ENCODE data around the gene GULP1.

GULP1 gene

DNA sequence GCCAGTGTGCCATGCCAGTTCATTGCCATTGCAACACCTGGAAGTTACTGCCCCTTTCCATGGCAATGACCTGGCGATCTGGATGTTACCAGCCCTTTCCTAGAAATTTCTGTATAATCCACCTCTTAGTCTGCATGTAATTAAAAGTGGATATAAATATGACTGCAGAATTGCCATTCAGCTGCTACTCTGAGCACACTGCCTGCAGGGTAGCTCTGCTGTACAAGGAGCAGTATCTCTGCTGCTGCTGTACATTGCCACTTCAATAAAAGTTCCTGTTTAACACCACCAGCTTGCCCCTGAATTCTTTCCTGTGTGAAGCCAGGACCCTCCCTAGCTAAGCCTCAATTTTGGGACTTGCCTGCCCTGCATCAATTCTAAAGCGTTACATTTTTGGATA lies 17.4 kb upstream of the GULP1 start:
- no peaks in the 10 kb centered on the region for H3K9me3 ChIP-seq (ENCODE audit: control insufficient read depth, insufficient read depth, low read length)
- no peaks in the 10 kb centered on the region for H3K9me2 ChIP-seq (replicated peaks; ENCODE audit: control insufficient read depth, low read length)
- H4K20me1 ChIP-seq (ENCODE audit: control insufficient read depth, insufficient read depth, low read depth, low read length) = no peaks in the 10 kb centered on the region
- no peaks in the 10 kb centered on the region for H3K36me3 ChIP-seq (ENCODE audit: control insufficient read depth, low read length)
- H3F3A ChIP-seq (ENCODE audit: control insufficient read depth, insufficient read depth) = no peaks in the 10 kb centered on the region
- H3K79me2 ChIP-seq (ENCODE audit: control insufficient read depth, low read length) = no peaks in the 10 kb centered on the region
- no peaks in the 10 kb centered on the region for H3K27me3 ChIP-seq (ENCODE audit: control insufficient read depth, low read length)
- H3K27ac ChIP-seq (ENCODE audit: low read depth, low read length) = no peak overlapping the region
- TF ChIP-seq EZH2phosphoT487 (IDR thresholded peaks at IDR 0.05; ENCODE audit: borderline replicate concordance, low read length) = no peak
- TF ChIP-seq, protein P1, sequence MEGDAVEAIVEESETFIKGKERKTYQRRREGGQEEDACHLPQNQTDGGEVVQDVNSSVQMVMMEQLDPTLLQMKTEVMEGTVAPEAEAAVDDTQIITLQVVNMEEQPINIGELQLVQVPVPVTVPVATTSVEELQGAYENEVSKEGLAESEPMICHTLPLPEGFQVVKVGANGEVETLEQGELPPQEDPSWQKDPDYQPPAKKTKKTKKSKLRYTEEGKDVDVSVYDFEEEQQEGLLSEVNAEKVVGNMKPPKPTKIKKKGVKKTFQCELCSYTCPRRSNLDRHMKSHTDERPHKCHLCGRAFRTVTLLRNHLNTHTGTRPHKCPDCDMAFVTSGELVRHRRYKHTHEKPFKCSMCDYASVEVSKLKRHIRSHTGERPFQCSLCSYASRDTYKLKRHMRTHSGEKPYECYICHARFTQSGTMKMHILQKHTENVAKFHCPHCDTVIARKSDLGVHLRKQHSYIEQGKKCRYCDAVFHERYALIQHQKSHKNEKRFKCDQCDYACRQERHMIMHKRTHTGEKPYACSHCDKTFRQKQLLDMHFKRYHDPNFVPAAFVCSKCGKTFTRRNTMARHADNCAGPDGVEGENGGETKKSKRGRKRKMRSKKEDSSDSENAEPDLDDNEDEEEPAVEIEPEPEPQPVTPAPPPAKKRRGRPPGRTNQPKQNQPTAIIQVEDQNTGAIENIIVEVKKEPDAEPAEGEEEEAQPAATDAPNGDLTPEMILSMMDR (IDR thresholded peaks at IDR 0.05; ENCODE audit: low read depth, low read length, poor library complexity, severe bottlenecking) = no peak
- no peak overlapping the region for H3K4me2 ChIP-seq (ENCODE audit: low read length)
- H3K4me3 ChIP-seq (ENCODE audit: low read length) = no peak overlapping the region
- no peaks in the 10 kb centered on the region for H3K4me1 ChIP-seq (ENCODE audit: control insufficient read depth, low read length)

DNA sequence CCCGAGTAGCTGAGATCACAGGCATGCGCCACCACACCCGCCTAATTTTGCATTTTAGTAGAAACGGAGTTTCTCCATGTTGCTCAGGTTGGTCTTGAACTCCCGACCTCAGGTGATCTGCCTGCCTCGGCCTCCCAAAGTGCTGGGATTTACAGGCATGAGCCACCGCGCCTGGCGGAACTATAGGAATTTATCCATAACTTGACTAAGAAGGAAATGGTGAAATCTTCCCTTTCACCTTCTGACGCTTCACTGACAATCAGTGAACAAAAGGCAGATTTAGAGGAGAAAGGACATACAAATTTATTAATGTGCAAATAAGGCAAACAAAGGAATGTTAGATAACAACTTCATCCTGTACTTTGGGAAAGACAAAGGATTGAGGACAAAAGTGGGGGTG lies 15.4 kb upstream of the GULP1 start:
- Histone ChIP-seq H3K4me2 (ENCODE audit: low read length) (no peak overlapping the region), H3K79me2 (ENCODE audit: control insufficient read depth, low read length) (no peaks in the 10 kb centered on the region)

GRCh38 chr2:188277786-188278185 lies 13.9 kb upstream of the GULP1 start:
- Histone ChIP-seq H3K36me3 (ENCODE audit: control insufficient read depth, low read length) (no peaks in the 10 kb centered on the region), H3F3A (ENCODE audit: control insufficient read depth, insufficient read depth) (no peaks in the 10 kb centered on the region), H3K4me2 (ENCODE audit: low read length) (no peak overlapping the region), H3K9me2 (replicated peaks; ENCODE audit: control insufficient read depth, low read length) (no peaks in the 10 kb centered on the region), H3K27me3 (ENCODE audit: control insufficient read depth, low read length) (no peaks in the 10 kb centered on the region), H3K27ac (ENCODE audit: low read depth, low read length) (no peak overlapping the region), H3K9me3 (ENCODE audit: control insufficient read depth, insufficient read depth, low read length) (no peaks in the 10 kb centered on the region), H3K4me3 (ENCODE audit: low read length) (no peak overlapping the region), H3K4me1 (ENCODE audit: control insufficient read depth, low read length) (no peaks in the 10 kb centered on the region), H3K79me2 (ENCODE audit: control insufficient read depth, low read length) (no peaks in the 10 kb centered on the region), H4K20me1 (ENCODE audit: control insufficient read depth, insufficient read depth, low read depth, low read length) (no peaks in the 10 kb centered on the region)
- TF ChIP-seq, protein P1 (IDR thresholded peaks at IDR 0.05; ENCODE audit: low read depth, low read length, poor library complexity, severe bottlenecking) = no peak
- TF ChIP-seq EZH2phosphoT487 (IDR thresholded peaks at IDR 0.05; ENCODE audit: borderline replicate concordance, low read length) = no peak

More for the DNA sequence above, 15.4 kb upstream of the GULP1 start:
- H3K9me3 ChIP-seq (ENCODE audit: control insufficient read depth, insufficient read depth, low read length) = no peaks in the 10 kb centered on the region
- no peaks in the 10 kb centered on the region for H3K27me3 ChIP-seq (ENCODE audit: control insufficient read depth, low read length)
- H3K9me2 ChIP-seq (replicated peaks; ENCODE audit: control insufficient read depth, low read length) = no peaks in the 10 kb centered on the region
- TF ChIP-seq, protein P1 (IDR thresholded peaks at IDR 0.05; ENCODE audit: low read depth, low read length, poor library complexity, severe bottlenecking) = no peak
- TF ChIP-seq EZH2phosphoT487 (IDR thresholded peaks at IDR 0.05; ENCODE audit: borderline replicate concordance, low read length) = no peak
- H4K20me1 ChIP-seq (ENCODE audit: control insufficient read depth, insufficient read depth, low read depth, low read length) = no peaks in the 10 kb centered on the region
- no peaks in the 10 kb centered on the region for H3K36me3 ChIP-seq (ENCODE audit: control insufficient read depth, low read length)
- H3F3A ChIP-seq (ENCODE audit: control insufficient read depth, insufficient read depth) = no peaks in the 10 kb centered on the region
- H3K27ac ChIP-seq (ENCODE audit: low read depth, low read length) = no peak overlapping the region
- H3K4me1 ChIP-seq (ENCODE audit: control insufficient read depth, low read length) = no peaks in the 10 kb centered on the region
- no peak overlapping the region for H3K4me3 ChIP-seq (ENCODE audit: low read length)
